GM13977 (cell line): ENCODE measurements around the gene LBH.

ENCODE experiments used
- DNase-seq: peaks from one replicate; pipeline ENCODE4 v3.0.0; 2012; ENCODE audit warnings: low spot score
- in situ Hi-C: fragments of 300-500 bp; cut with MboI; formaldehyde crosslinking; loops from one replicate; pipeline ENCODE4 v1.12.0; 2022; ENCODE audit warnings: low sequenced_read_pairs, low pct_unique_long_range_greater_than_20kb, mixed read lengths, inconsistent platforms; ENCODE audit not compliant: unreplicated experiment
- TF ChIP-seq, protein P1 (sequence below): IDR thresholded peaks from 2 replicates; pipeline ENCODE4 v1.5.1; 2012; ENCODE audit warnings: mild to moderate bottlenecking, control low read depth; ENCODE audit not compliant: insufficient read depth; ENCODE audit errors: extremely low read depth, missing control alignments

The LBH gene

DNA sequence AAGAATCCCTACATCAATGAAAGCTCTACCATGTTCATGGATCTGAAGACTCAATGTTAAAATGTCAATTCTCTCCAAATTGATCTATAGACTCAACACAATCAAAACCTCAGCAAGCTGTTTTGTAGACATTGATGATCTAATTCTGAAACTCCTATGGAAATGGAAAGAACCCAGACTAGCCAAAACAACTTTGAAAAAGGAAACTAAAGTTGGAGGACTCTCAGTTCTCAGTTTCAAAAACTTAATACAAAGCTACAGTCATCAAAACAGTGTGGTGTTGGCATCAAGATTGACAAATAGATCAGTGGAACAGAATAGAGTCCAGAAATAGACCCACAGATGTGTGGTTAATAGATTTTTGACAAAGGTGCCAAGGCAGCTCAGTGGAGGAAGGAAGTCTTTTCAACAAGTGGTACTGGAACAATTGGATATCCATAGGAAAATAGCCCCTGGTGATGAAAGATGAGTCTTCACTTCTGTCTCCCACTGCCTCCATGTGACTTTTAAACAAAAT is 30.4 kb downstream of the LBH start:
- in situ Hi-C loops, result no loop called here
- no peak for DNase-seq
- TF ChIP-seq, protein P1, sequence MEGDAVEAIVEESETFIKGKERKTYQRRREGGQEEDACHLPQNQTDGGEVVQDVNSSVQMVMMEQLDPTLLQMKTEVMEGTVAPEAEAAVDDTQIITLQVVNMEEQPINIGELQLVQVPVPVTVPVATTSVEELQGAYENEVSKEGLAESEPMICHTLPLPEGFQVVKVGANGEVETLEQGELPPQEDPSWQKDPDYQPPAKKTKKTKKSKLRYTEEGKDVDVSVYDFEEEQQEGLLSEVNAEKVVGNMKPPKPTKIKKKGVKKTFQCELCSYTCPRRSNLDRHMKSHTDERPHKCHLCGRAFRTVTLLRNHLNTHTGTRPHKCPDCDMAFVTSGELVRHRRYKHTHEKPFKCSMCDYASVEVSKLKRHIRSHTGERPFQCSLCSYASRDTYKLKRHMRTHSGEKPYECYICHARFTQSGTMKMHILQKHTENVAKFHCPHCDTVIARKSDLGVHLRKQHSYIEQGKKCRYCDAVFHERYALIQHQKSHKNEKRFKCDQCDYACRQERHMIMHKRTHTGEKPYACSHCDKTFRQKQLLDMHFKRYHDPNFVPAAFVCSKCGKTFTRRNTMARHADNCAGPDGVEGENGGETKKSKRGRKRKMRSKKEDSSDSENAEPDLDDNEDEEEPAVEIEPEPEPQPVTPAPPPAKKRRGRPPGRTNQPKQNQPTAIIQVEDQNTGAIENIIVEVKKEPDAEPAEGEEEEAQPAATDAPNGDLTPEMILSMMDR, result no peak

DNA sequence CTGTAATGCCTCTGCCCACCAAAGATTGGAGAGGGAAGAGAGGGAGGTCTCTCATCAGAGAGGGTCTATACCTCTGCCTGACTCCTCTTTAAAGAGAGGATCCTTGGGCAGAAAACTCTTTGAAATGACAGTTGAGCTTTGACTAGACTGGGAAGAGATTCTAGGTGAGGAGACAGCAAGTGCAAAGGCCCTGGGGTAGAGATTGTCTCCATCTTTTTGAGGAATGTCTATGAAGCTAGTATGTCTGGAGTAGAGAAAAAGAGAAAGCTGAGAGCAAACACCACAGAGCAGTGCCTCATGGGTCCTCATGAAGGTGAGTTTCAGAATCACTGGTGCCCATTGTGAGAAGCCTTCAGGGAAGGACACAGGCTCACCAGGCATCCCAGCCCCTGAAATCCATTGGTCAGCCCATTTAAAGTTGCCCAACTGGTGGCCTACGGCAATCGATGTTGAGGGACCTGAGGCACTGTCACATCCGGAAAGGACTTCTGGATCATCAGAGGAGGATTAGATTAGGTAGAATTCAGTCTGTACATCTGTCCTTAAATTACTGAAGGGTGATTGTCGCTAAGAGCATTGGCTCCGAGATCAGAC is 31.5 kb downstream of the LBH start:
- TF ChIP-seq, protein P1, result no peak
- DNase-seq, result no peak
- in situ Hi-C loops, result no loop called here

DNA sequence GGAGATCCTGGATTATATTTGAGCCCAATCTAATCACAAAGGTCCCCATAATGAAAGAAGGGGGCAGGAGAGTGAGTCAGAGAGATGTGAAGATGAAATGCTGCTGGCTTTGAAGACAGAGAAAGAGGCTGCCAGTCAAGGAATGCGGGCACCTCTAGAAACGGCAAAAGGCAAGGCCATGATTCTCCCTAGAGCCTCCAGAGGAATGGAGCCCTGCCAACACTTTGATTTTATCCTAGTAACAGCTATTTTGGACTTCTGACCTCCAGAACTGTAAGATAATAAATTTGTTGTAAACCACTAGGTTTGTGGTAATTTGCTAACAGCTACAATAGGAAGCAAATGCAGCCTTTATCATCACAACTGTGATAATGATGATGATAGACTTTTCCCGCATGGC is 32.9 kb downstream of the LBH start:
- TF ChIP-seq, protein P1, result no peak
- in situ Hi-C loops, result no loop called here
- DNase-seq, result no peak

DNA sequence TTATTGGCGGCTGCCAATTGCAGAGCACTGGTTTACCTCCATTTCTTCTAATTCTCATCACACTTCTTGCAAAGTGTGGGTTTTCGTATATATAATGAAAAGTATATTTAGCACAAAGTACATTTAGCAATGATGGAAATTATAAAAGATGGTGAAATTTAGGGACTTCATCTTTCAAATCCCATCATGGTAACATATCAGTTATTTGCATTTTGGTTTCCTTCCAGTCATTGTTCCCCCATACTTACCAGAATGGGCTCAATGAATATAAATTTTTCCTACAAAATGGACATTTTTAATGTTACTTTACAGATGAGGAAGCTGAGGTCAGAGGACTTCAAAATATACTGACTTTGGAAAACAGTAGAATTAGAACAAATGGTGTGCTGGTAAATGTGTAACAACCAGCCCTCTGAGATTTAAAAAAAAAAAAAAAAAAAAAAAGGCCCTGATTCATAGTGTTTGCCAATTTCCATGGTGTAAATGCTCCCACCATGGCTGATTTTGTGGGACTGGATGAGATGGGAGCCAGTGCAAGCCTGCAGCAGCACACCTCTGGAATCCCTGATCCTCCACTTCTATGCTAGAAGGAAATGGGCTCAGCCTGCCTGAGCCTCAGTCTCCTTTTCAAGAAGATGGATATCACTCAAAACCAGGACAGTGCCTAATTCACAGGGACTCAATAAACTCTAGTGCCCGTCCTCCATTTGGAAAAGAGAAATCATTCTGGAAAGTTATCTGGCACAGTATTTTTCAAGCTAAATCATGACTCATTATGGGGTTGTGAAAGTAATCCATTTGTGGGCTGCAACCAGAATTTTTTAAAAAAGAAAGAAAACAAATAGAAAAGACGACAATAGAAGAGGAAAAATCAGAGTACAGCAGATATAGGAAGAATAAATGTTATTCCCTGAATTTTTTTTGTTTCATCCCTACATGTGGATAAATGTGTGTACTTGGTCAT is 34.0 kb downstream of the LBH start:
- TF ChIP-seq, protein P1, result no peak

DNA sequence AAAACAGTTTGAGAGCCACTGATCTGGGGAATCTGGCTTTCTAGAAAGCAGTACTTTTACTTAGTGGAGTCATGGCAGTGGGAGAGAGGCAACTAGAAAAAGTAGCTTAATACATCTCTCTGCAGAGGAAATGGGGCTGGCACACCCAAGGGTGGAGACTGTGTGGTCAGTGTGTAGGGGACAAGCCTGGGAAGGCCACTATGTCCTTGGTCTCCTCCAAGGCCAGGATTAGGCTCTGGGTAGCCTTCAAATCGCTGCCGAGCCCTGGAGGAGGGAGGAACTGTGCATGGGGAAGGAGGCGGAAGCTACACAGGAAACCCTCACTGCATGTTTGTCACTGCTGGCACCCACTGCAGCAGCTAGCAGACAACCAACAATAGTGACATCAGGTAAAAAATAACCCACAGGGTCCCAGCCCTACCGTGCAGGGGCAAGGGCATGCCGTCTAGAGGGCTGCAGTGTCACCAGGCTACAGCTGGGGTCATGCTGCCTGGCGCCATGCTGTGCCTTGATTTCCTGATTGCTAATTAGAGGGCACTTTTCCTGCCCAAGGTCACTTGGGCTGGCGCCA is 34.8 kb downstream of the LBH start:
- TF ChIP-seq, protein P1, result no peak
- in situ Hi-C loops, result no loop called here

More for the DNA sequence above, 34.0 kb downstream of the LBH start:
- in situ Hi-C loops, result no loop called here
- DNase-seq, result no peak

DNA sequence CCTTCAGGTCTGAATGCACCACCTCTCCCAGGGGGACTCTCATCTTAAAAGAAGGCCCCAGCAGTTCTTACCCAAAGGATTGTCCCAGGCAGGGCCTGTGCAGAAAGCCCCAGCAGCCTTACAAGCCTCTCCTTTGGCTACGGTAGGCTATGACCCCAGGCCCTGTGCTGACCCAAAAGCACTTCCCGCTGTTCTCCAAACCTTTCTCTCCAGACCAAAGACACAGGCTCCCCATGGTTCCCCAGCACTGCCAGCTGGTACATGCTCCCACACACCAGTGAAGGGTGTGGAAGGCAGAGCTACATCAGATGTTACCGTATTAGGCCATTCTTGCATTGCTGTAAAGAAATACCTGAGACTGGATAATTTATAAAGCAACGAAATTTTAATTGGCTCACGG is 35.4 kb downstream of the LBH start:
- DNase-seq, result no peak
- in situ Hi-C loops, result no loop called here
- TF ChIP-seq, protein P1, result no peak

More for the DNA sequence above, 34.8 kb downstream of the LBH start:
- DNase-seq, result no peak
